Lung (tissue), 12 donors: ENCODE data around the gene ZDHHC19. TPM values are rescaled to one million over a fixed set of nuclear protein-coding genes. Genes with fewer than 3 reads are reported as not detected.
"Not testable (repeated sequence)": the region's sequence is repeated elsewhere in the genome, so short reads cannot be mapped to it uniquely, and the experiment has no call there.

Experiments used
- ATAC-seq: fragments of 200-7000 bp; cut with Tn5 transposase; one replicate; pipeline ENCODE4 v1.9.1; 2020; ENCODE audit warnings: moderate number of reproducible peaks; ENCODE audit not compliant: insufficient read depth, low FRiP score
- DNase-seq, 3 donors: peaks; one replicate each; pipeline ENCODE4 v3.0.0-alpha.2; 2013 to 2017
- H3K27ac ChIP-seq, 2 donors: one replicate each; pipeline ENCODE4 v1.5.1; 2013; ENCODE audit warnings: mild to moderate bottlenecking in 2 of 2, moderate library complexity in 2 of 2, control low read depth in 1 of 2, inconsistent platforms in 1 of 2, low read depth in 1 of 2, low read length in 1 of 2
- H3K27me3 ChIP-seq, 3 donors: one replicate each; pipeline ENCODE4 v1.5.1; 2013; ENCODE audit warnings: low read length in 2 of 3; ENCODE audit not compliant: control insufficient read depth in 3 of 3, insufficient read depth in 3 of 3
- H3K36me3 ChIP-seq, 4 donors: one replicate each; pipeline ENCODE4 v1.5.1; 2013; ENCODE audit warnings: low read length in 4 of 4, mild to moderate bottlenecking in 1 of 4, moderate library complexity in 1 of 4; ENCODE audit not compliant: control insufficient read depth in 4 of 4, insufficient read depth in 4 of 4
- H3K4me1 ChIP-seq, 5 donors: one replicate each; pipeline ENCODE4 v1.5.1; 2013; ENCODE audit warnings: low read length in 5 of 5, mild to moderate bottlenecking in 2 of 5, moderate library complexity in 1 of 5; ENCODE audit not compliant: control insufficient read depth in 5 of 5, insufficient read depth in 5 of 5
- H3K4me3 ChIP-seq: one replicate; pipeline ENCODE4 v1.5.1; 2013; ENCODE audit warnings: mild to moderate bottlenecking, control low read depth, moderate library complexity
- H3K9ac ChIP-seq, 2 donors: one replicate each; pipeline ENCODE4 v1.5.1; 2013; ENCODE audit warnings: low read length in 2 of 2, control low read depth in 1 of 2; ENCODE audit not compliant: insufficient read depth in 1 of 2
- H3K9me3 ChIP-seq, 4 donors: one replicate each; pipeline ENCODE4 v1.5.1; 2013; ENCODE audit warnings: low read length in 3 of 4, mild to moderate bottlenecking in 1 of 4, moderate library complexity in 1 of 4; ENCODE audit not compliant: control insufficient read depth in 4 of 4, insufficient read depth in 3 of 4
- CTCF ChIP-seq: IDR thresholded peaks from 2 replicates; pipeline ENCODE4 v1.5.1; 2012; ENCODE audit warnings: mild to moderate bottlenecking; ENCODE audit errors: control extremely low read depth, extremely low read depth
- WGBS, 2 donors: extraction: QIAGEN DNeasy Blood & Tissue Kit; methylation state at CpG; one replicate each; pipeline ENCODE4 v1.1.7; 2013; 5-methylcytosine and 5-hydroxymethylcytosine counted together
- polyA plus RNA-seq, 2 donors: library from polyadenylated mRNA; stranded (reverse); fragments of 200-250 nt; gene quantifications; one replicate each; pipeline ENCODE4 v1.2.1, GENCODE V29; 2013
- total RNA-seq, 2 donors: library from RNA; depleted of rRNA in 1 of 2; stranded (reverse); fragments of >200 nt in 1 of 2; gene quantifications; one replicate each; pipeline ENCODE4 v1.2.1, GENCODE V29; 2014 to 2021
- donor health status: control.
- donor health status: control.
- donor health status: Bipolar disorder and iron deficiency.
- donor health status: healthy.
- donor health status: DM: yes; HTN: yes; CAD: no.

ZDHHC19 gene
- total and polyA plus RNA-seq, 4 donors = 1.1 to 18.9 (median 4.0) TPM

GRCh38 chr3:196177567-196177966 lies 33.6 kb downstream of the ZDHHC19 start:
- TF ChIP-seq CTCF = no peak
- ATAC-seq (no peak), DNase-seq (no peak)
- Histone ChIP-seq H3K9me3 (no peaks in the 10 kb centered on the region), H3K36me3 (no peaks in the 10 kb centered on the region), H3K4me1 (peaks cover 0 to 4% (median 0%) of the 10 kb centered on the region in 5 donors), H3K9ac (no peak overlapping the region), H3K27me3 (no peaks in the 10 kb centered on the region), H3K4me3 (no peak overlapping the region), H3K27ac (no peak overlapping the region)
- 82 to 85% methylated on average over 16 of the region's 16 CpGs for WGBS, 2 donors

GRCh38 chr3:196175722-196176121 lies 35.5 kb downstream of the ZDHHC19 start:
- Histone ChIP-seq H3K4me3 (no peak overlapping the region), H3K4me1 (peaks cover 0 to 4% (median 0%) of the 10 kb centered on the region in 5 donors), H3K9ac (no peak overlapping the region), H3K27ac (no peak overlapping the region), H3K36me3 (no peaks in the 10 kb centered on the region), H3K27me3 (no peaks in the 10 kb centered on the region), H3K9me3 (no peaks in the 10 kb centered on the region)
- ATAC-seq (no peak), DNase-seq (no peak)
- WGBS, 2 donors = 76 to 79% methylated on average over 9 of the region's 9 CpGs
- no peak for TF ChIP-seq CTCF

- no peak for DNase-seq
- 84 to 91% methylated on average over 19 of the region's 19 CpGs for WGBS, 2 donors
- Histone ChIP-seq H3K4me1 (peaks cover 0 to 4% (median 0%) of the 10 kb centered on the region in 5 donors), H3K4me3 (no peak overlapping the region), H3K36me3 (no peaks in the 10 kb centered on the region), H3K9me3 (no peaks in the 10 kb centered on the region), H3K27ac (no peak overlapping the region), H3K27me3 (no peaks in the 10 kb centered on the region), H3K9ac (no peak overlapping the region)
- TF ChIP-seq CTCF = no peak
- no peak for ATAC-seq
Measured at GRCh38 chr3:196175116-196175625, 36.0 kb downstream of the ZDHHC19 start.

GRCh38 chr3:196174652-196175051 lies 36.5 kb downstream of the ZDHHC19 start:
- Histone ChIP-seq H3K27ac (no peak overlapping the region), H3K36me3 (no peaks in the 10 kb centered on the region), H3K27me3 (no peaks in the 10 kb centered on the region), H3K9me3 (no peaks in the 10 kb centered on the region), H3K4me3 (no peak overlapping the region), H3K4me1 (peaks cover 0 to 2% (median 0%) of the 10 kb centered on the region in 5 donors), H3K9ac (no peak overlapping the region)
- 89 to 97% methylated on average over 3 of the region's 3 CpGs for WGBS, 2 donors
- no peak for DNase-seq
- no peak for TF ChIP-seq CTCF
- no peak for ATAC-seq

DNA sequence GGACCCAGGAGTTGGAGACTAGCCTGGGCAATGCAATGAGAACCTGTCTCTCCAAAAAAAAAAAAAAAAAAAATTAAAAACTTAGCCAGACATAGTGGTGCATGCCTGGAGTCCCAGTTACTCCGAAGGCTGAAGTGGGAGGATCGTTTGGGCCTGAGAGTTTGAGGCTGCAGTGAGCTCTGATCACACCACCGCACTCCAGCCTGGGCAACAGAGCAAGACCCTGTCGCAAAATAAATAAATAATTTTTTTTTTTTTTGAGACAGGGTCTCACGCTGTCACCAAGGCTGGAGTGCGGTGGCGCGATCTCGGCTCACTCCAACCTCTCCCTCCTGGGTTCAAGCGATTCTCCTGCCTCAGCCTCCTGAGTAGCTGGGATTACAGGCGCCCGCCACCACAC lies 40.9 kb downstream of the ZDHHC19 start:
- H3K9me3 ChIP-seq, H3K36me3 ChIP-seq, DNase-seq, ATAC-seq, H3K27ac ChIP-seq, H3K4me1 ChIP-seq, H3K9ac ChIP-seq, H3K27me3 ChIP-seq, H3K4me3 ChIP-seq: not testable (repeated sequence)
- WGBS, 2 donors = 94 to 96% methylated on average over 12 of the region's 12 CpGs
